Sigmoid colon (tissue), 4 donors: ENCODE results near the gene LMO1.

Experiments used
- POLR2A ChIP-seq, 2 donors: fragments of 450-650 bp; IDR thresholded peaks; one replicate each; pipeline ENCODE4 v1.6.1; 2016; ENCODE audit warnings: antibody characterized with exemption in 2 of 2, mild to moderate bottlenecking in 2 of 2, moderate library complexity in 2 of 2
- POLR2AphosphoS5 ChIP-seq, 4 donors: sonication (generic); formaldehyde crosslinking; IDR thresholded peaks; one replicate each; pipeline ENCODE4 v1.6.1; 2017; ENCODE audit warnings: antibody characterized with exemption in 4 of 4

GRCh38 chr11:8220261-8221045 lies 43.2 kb downstream of the LMO1 start:
- TF ChIP-seq POLR2AphosphoS5 (IDR thresholded peaks at IDR 0.05) (no peak), POLR2A (IDR thresholded peaks at IDR 0.05) (no peak)
